Skin epidermis (tissue), 12 donors: Measurements from ENCODE around the gene CCL4L2.
"Not testable (repeated sequence)": the region's sequence is repeated elsewhere in the genome, so short reads cannot be mapped to it uniquely, and the experiment has no call there.

Source experiments
- H3K27ac ChIP-seq, 21 experiments: fragments of 200-600 bp; sonication (generic) in 11 of 21; one replicate each; pipeline ENCODE4 v1.5.0; 2020; ENCODE audit warnings: mild to moderate bottlenecking in 3 of 21, inconsistent platforms in 2 of 21, moderate library complexity in 2 of 21
- H3K4me3 ChIP-seq, 7 experiments: fragments of 200-600 bp; sonication (generic) in 2 of 7; one replicate each; pipeline ENCODE4 v1.5.0; 2020; ENCODE audit warnings: inconsistent platforms in 2 of 7, mild to moderate bottlenecking in 2 of 7, moderate library complexity in 1 of 7

Gene CCL4L2

DNA sequence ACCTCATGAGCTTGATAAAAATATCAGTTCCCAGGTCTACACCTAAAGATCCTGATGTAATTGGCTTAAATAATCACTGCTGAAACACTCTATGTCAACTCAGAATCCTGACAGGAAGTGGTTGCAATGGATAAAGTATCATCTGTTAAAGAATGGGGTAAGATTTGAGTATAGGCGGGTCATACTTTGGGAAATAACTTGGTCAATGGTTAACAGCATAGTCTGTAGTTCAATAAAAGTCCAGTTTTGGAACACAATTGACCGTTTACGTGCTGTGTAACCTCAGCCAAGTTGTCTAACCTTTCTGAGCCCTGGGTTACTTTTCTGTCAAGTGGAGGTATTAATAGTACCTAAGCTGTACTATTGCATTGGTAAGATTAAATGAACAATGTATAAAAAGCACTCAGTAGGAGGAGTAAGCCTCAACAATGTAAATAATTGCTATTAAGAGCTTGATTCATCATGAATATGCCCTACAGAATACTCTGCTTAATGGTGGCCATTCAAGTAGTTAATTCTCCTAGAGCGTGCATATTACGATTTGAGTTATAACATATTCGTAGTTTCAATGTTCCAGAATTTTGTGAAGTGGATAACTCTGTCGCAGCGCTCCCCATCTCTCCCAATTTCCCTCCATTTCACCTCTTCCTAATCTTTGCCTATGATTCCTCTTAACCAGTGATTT lies 16.6 kb upstream of the CCL4L2 start:
- H3K4me3 ChIP-seq: not testable (repeated sequence)
- H3K27ac ChIP-seq: peak overlapping the region in 1 of 21 experiments; percentile 32

GRCh38 chr17:36194832-36195433 lies 15.9 kb upstream of the CCL4L2 start:
- peak overlapping the region in 4 of 21 experiments; percentile 0 to 40 (median 36) for H3K27ac ChIP-seq
- not testable (repeated sequence) for H3K4me3 ChIP-seq

- Histone ChIP-seq H3K4me3 (no peak overlapping the region), H3K27ac (peak overlapping the region in 6 of 21 experiments; percentile 0 to 77 (median 36))
Observed at GRCh38 chr17:36195434-36196130, 15.3 kb upstream of the CCL4L2 start.

DNA sequence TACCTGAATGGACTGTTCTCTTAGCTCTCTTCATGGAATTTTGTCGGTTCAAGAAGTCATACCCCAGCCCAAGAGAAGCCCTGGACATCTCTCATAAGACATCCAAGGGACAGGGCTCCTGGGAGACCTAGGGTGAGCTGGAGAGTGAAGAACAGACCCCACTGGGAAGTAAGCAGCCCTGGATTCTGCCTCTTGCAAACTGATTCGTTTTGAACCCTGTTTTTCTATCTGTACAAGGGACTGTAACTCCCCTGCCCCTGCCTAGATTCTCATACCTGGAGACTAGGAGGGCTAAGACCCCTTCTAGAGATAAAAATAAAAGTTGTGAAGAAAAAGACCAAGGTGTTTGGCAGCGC lies 14.8 kb upstream of the CCL4L2 start:
- no peak overlapping the region for H3K4me3 ChIP-seq
- H3K27ac ChIP-seq: peak overlapping the region in 6 of 21 experiments; percentile 15 to 77 (median 42)

- H3K27ac ChIP-seq: peak overlapping the region in 3 of 21 experiments; percentile 20 to 77 (median 45)
- no peak overlapping the region for H3K4me3 ChIP-seq
Observed at GRCh38 chr17:36197387-36197703, 13.5 kb upstream of the CCL4L2 start.

GRCh38 chr17:36198831-36199465 lies 11.9 kb upstream of the CCL4L2 start:
- Histone ChIP-seq H3K4me3 (no peak overlapping the region), H3K27ac (no peak overlapping the region)

- H3K27ac ChIP-seq, H3K4me3 ChIP-seq: not testable (repeated sequence)
Observed at GRCh38 chr17:36201102-36201501, 9.8 kb upstream of the CCL4L2 start.

DNA sequence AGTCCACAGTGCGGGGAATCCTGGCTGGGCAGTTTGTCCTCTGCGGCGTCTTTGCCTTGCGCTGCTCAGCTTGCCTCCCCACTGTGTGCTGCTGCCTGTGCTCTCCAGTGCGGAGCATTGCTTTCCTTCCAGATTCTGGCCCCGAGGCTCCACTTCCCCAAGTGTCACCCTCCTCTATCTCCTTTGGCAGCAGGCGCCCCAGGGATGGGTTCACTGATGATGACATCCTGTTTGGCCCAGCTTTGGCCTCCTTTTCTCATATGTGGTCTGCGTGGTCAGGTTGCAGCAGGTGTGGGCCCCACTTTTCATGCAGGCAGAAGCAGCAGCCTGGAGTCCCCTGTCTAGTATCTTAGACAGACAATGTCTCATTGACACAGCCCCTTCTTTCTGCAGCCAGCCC lies 9.4 kb upstream of the CCL4L2 start:
- H3K4me3 ChIP-seq, H3K27ac ChIP-seq: not testable (repeated sequence)

DNA sequence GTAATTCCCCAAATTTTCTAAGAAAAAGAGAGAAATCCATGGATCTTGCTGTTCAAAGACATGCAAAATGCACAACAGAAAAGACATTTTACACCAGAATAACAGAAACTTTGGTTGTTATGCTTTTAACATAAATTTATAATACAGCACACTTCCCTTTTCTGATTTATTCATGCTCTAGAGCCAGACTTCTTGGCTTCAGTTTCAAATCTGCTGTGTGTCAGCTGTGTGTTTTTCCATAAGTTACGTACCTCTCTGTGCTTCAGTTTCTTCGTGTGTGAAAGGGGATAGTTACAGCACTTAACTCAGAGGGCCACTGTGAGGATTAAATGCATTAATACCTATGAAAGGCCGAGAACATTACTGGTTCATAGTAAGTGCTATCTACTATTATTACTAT lies 7.5 kb upstream of the CCL4L2 start:
- Histone ChIP-seq H3K4me3 (no peak overlapping the region), H3K27ac (peak overlapping the region in 1 of 21 experiments; percentile 14)

GRCh38 chr17:36204724-36205500 lies 6.0 kb upstream of the CCL4L2 start:
- H3K4me3 ChIP-seq: no peak overlapping the region
- H3K27ac ChIP-seq: peak overlapping the region in 1 of 21 experiments; percentile 5

DNA sequence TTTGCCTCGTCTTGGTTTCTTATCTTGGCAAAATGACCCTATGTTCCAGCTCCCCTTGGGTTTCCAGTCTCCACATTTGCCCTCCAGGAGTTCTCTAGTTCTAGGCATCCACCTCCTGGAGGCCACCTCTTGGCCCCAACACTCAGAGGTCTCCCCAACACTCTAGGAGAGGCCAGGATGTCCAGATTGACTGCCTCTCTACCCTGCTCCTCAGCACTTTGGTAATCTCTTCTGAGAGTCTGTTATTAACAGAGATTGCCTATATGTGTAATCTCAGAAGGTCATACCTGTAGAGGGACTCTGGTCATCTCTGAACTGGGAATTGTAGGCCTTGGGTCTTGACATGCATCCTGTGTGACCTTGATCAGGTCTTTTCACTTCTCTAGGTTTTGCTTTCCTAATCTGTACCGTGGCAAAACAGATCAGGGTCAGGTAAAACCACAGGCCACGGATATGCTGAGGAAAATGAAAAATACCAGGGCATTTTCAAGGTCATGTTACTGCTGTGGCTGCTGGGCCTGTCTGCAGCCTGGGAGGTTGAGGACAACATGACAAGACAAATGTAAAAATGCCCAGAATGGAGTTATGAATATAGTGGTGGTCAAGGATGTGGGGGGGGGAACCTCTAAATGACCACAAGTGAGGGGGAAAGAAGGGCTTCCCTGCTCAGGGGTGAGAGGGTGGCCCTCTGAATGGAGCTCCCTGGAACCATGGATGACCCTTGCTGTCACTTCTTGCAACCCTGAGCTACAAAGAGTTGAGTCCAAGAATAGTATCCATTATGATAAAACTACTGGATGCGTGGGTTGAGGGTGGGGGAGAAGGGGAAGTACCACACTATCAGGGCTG lies 5.0 kb upstream of the CCL4L2 start:
- H3K4me3 ChIP-seq: no peak overlapping the region
- no peak overlapping the region for H3K27ac ChIP-seq

- not testable (repeated sequence) for H3K4me3 ChIP-seq, H3K27ac ChIP-seq
Observed at GRCh38 chr17:36206486-36206821, 4.4 kb upstream of the CCL4L2 start.

DNA sequence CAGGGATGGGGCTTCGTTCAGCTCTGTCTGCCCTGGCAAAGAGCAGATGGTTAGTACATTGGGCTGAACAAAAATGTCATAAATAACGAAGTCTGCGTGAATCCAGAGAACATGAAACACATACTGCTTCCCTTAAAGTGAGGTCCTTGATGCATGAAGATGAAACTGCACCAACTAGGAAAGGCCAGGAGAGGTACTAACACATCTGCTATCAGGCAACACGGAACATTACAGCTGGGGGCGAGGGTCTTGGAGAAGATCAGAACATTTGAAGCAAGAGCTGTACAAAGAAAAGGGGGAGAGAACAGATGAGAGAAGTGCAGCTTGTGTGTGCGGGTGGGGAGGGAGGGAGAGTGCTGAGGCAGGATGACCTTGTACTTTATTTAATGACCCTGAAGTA lies 3.5 kb upstream of the CCL4L2 start:
- H3K4me3 ChIP-seq, H3K27ac ChIP-seq: not testable (repeated sequence)

- no peak overlapping the region for H3K4me3 ChIP-seq
- no peak overlapping the region for H3K27ac ChIP-seq
Observed at GRCh38 chr17:36209575-36209974, 1.3 kb upstream of the CCL4L2 start.

- H3K27ac ChIP-seq: peak overlapping the region in 7 of 21 experiments; percentile 6 to 66 (median 25)
- not testable (repeated sequence) for H3K4me3 ChIP-seq
Observed at GRCh38 chr17:36211484-36212271, 815 bp downstream of the CCL4L2 start.

GRCh38 chr17:36212272-36212605 lies 1.4 kb downstream of the CCL4L2 start:
- Histone ChIP-seq H3K27ac (peak overlapping the region in 6 of 21 experiments; percentile 6 to 66 (median 34)), H3K4me3 (no peak overlapping the region)

DNA sequence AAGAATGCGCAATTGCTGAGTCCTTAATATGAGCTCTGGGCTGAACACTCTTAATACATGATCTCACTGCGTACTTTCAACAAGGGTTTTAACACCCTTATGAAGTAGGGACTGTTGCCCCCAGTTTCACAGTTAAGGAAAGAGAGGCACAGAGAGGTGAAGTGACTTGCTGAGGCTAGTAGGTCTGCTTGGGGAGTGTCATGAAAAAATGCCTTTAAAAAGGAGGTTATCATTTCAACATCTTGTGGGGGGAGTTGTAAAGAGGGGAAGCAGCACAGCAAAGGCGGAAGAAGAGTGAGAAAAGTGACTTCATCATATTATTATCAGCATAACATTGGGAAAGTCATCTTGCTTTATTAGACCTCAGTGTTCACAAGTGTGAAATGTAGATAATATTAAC lies 2.1 kb downstream of the CCL4L2 start:
- Histone ChIP-seq H3K27ac (peak overlapping the region in 1 of 21 experiments; percentile 43), H3K4me3 (no peak overlapping the region)

GRCh38 chr17:36213695-36214094 lies 2.8 kb downstream of the CCL4L2 start:
- no peak overlapping the region for H3K4me3 ChIP-seq
- H3K27ac ChIP-seq: no peak overlapping the region
